DND-41 (cell line): Measurements from ENCODE around the gene PGLYRP1.

Experiments used
- ATAC-seq: fragments of 200-7000 bp; cut with Tn5 transposase; 3 replicates; pipeline ENCODE4 v1.9.1; 2021; ENCODE audit warnings: low read depth; ENCODE audit not compliant: insufficient read depth
- DNase-seq: peaks from one replicate; pipeline ENCODE4 v3.0.0-alpha.2; 2020
- H2AFZ ChIP-seq: 2 replicates; pipeline ENCODE4 v1.6.0; 2012; ENCODE audit warnings: low read depth, low read length
- H3K27ac ChIP-seq: 2 replicates; pipeline ENCODE4 v1.5.1; 2012; ENCODE audit warnings: low read length, inconsistent platforms
- H3K27me3 ChIP-seq: fragments of 200-600 bp; sonication (generic); 2 replicates; pipeline ENCODE4 v1.6.0; 2012; ENCODE audit warnings: low read length, mild to moderate bottlenecking, inconsistent platforms; ENCODE audit not compliant: insufficient read depth, poor library complexity
- H3K36me3 ChIP-seq: 2 replicates; pipeline ENCODE4 v1.5.1; 2012; ENCODE audit warnings: low read length, inconsistent platforms; ENCODE audit not compliant: insufficient read depth
- H3K4me1 ChIP-seq: 2 replicates; pipeline ENCODE4 v1.5.1; 2012; ENCODE audit warnings: mild to moderate bottlenecking, low read length; ENCODE audit not compliant: insufficient read depth
- H3K4me2 ChIP-seq: 2 replicates; pipeline ENCODE4 v1.6.0; 2012; ENCODE audit warnings: mild to moderate bottlenecking, moderate library complexity, low read length, inconsistent platforms; ENCODE audit not compliant: insufficient read depth
- H3K4me3 ChIP-seq, 2 experiments: fragments of 200-600 bp in 1 of 2; shearing (Covaris generic) in 1 of 2; 2 replicates each; pipeline ENCODE4 v1.5.1; 2012 to 2016; ENCODE audit warnings: inconsistent platforms in 2 of 2, low read length in 2 of 2, mild to moderate bottlenecking in 2 of 2, low read depth in 1 of 2, moderate library complexity in 1 of 2
- H3K79me2 ChIP-seq: 2 replicates; pipeline ENCODE4 v1.6.0; 2012; ENCODE audit warnings: low read length, inconsistent platforms; ENCODE audit not compliant: insufficient read depth
- H3K9ac ChIP-seq: 2 replicates; pipeline ENCODE4 v1.6.0; 2012; ENCODE audit warnings: low read depth, mild to moderate bottlenecking, inconsistent platforms, low read length, moderate library complexity
- H3K9me3 ChIP-seq: 2 replicates; pipeline ENCODE4 v1.5.1; 2012; ENCODE audit warnings: low read length, moderate library complexity, mild to moderate bottlenecking, inconsistent platforms; ENCODE audit not compliant: insufficient read depth, severe bottlenecking
- H4K20me1 ChIP-seq: 2 replicates; pipeline ENCODE4 v1.6.0; 2012; ENCODE audit warnings: low read length; ENCODE audit not compliant: insufficient read depth
- CTCF ChIP-seq: IDR thresholded peaks from 2 replicates; pipeline ENCODE4 v1.5.1; 2012; ENCODE audit warnings: borderline replicate concordance, low read length, moderate library complexity, mild to moderate bottlenecking; ENCODE audit not compliant: poor library complexity, severe bottlenecking; ENCODE audit errors: extremely low read depth
- EZH2 ChIP-seq: IDR thresholded peaks from 3 replicates; pipeline ENCODE4 v1.6.1; 2012; ENCODE audit warnings: borderline replicate concordance, low read depth, mild to moderate bottlenecking, moderate library complexity, low read length, inconsistent platforms; ENCODE audit not compliant: severe bottlenecking

Gene PGLYRP1

GRCh38 chr19:45999653-46000121 is 23.2 kb downstream of the PGLYRP1 start:
- Histone ChIP-seq H3K9me3 (no peaks in the 10 kb centered on the region), H3K9ac (no peak overlapping the region), H2AFZ (no peak overlapping the region), H4K20me1 (peaks cover 6% of the 10 kb centered on the region; the same call in 1 of the 2 replicates), H3K36me3 (peaks cover 20% of the 10 kb centered on the region), H3K79me2 (peaks cover 30% of the 10 kb centered on the region), H3K4me3 (no peak overlapping the region), H3K27me3 (no peaks in the 10 kb centered on the region), H3K4me1 (peaks cover 16% of the 10 kb centered on the region), H3K4me2 (no peak overlapping the region), H3K27ac (no peak overlapping the region)
- TF ChIP-seq CTCF = no peak
- DNase-seq (no peak), ATAC-seq (no peak)

- Histone ChIP-seq H3K9me3 (no peaks in the 10 kb centered on the region), H3K79me2 (peaks cover 30% of the 10 kb centered on the region), H3K4me2 (no peak overlapping the region), H3K27me3 (no peaks in the 10 kb centered on the region), H3K4me1 (peaks cover 22% of the 10 kb centered on the region), H3K27ac (no peak overlapping the region), H2AFZ (no peak overlapping the region), H4K20me1 (peaks cover 6% of the 10 kb centered on the region; the same call in 1 of the 2 replicates), H3K36me3 (peaks cover 17% of the 10 kb centered on the region), H3K9ac (no peak overlapping the region), H3K4me3 (no peak overlapping the region)
- TF ChIP-seq EZH2 = no peak
- no peak for TF ChIP-seq CTCF
- ATAC-seq (no peak), DNase-seq (no peak)
These were observed 24.0 kb downstream of the PGLYRP1 start for GRCh38 chr19:45998834-45999233.

- Histone ChIP-seq H3K27me3 (no peaks in the 10 kb centered on the region), H3K36me3 (peaks cover 8% of the 10 kb centered on the region; the same call in 1 of the 2 replicates), H4K20me1 (no peaks in the 10 kb centered on the region; the same call in 1 of the 2 replicates), H3K9me3 (no peaks in the 10 kb centered on the region), H3K4me1 (peaks cover 22% of the 10 kb centered on the region), H3K27ac (0 out of 2 replicates have a peak overlapping the region, but pooled peaks have one; percentile 42), H3K4me3 (peak overlapping the region in 1 of 2 experiments; percentile 12; a peak in 1 of 4 replicates), H3K4me2 (peak overlapping the region; percentile 76; the same call in 1 of the 2 replicates), H3K79me2 (peaks cover 30% of the 10 kb centered on the region), H3K9ac (no peak overlapping the region; the same call in 1 of the 2 replicates), H2AFZ (no peak overlapping the region)
- no peak for ATAC-seq
- DNase-seq = no peak
- no peak for TF ChIP-seq EZH2
- TF ChIP-seq CTCF = no peak
These were observed 25.9 kb downstream of the PGLYRP1 start for GRCh38 chr19:45996933-45997332.

GRCh38 chr19:45995715-45996385 is 27.0 kb downstream of the PGLYRP1 start:
- Histone ChIP-seq H3K4me2 (peak overlapping the region; percentile 76), H3K27ac (peak overlapping the region; percentile 85), H3K9ac (peak overlapping the region; percentile 66), H3K4me1 (peaks cover 22% of the 10 kb centered on the region), H3K27me3 (no peaks in the 10 kb centered on the region), H3K4me3 (peak overlapping the region; percentile 51 to 67), H3K79me2 (peaks cover 30% of the 10 kb centered on the region), H3K9me3 (no peaks in the 10 kb centered on the region), H3K36me3 (peaks cover 8% of the 10 kb centered on the region; the same call in 1 of the 2 replicates), H4K20me1 (no peaks in the 10 kb centered on the region; the same call in 1 of the 2 replicates), H2AFZ (peak overlapping the region; percentile 78)
- DNase-seq (no peak), ATAC-seq (no peak)
- TF ChIP-seq CTCF (no peak), EZH2 (no peak)
